ENCODE data around the gene CCDC177.

CCDC177 gene

DNA sequence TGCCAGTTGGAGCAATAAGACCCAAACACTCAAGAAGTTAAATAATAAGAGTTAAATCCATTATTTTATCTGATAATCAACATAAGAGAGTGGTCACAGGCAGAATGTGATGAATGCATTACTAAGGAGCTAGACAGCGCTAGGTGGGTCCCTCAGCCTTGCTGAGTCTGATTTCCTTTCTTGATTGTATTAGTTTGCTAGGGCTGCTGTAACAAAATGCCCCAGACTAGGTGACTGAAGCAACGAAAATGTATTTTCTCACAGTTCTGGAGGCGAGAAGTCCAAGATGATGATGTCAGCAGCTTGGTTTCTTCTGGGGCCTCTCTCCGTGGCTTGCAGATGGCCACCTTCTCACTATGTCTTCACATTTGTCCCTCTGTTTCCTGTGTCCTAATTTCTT is 8.2 kb upstream of the CCDC177 start:
- Histone ChIP-seq H3K9me3 (ENCODE audit: control insufficient read depth, insufficient read depth, low read depth, low read length) (no peaks in the 10 kb centered on the region), H3K27ac (ENCODE audit: extremely low read depth, low read depth, low read length) (no peak overlapping the region), H3K4me3 (ENCODE audit: low read depth, low read length) (no peak overlapping the region), H3K36me3 (ENCODE audit: control insufficient read depth in 2 of 2, insufficient read depth in 1 of 2, low read length in 2 of 2) (no peaks in the 10 kb centered on the region), H3K4me1 (ENCODE audit: control insufficient read depth, insufficient read depth, low read length) (no peaks in the 10 kb centered on the region)
- ChIA-PET CTCF (interaction anchor here (0.5 to 0.9 kb wide), 4 partner anchors 29 to 724 kb away, joined by 3 read pairs; no protein-coding TSS in a partner anchor), POLR2A (no interaction called here)
- no peak for TF ChIP-seq ZNF560 (tag by site-specific recombination; IDR thresholded peaks at IDR 0.05; ENCODE audit: borderline replicate concordance)
- TF ChIP-seq ZNF184 (tag by site-specific recombination; IDR thresholded peaks at IDR 0.05), result no peak
- TF ChIP-seq GLI2 (tag by site-specific recombination; IDR thresholded peaks at IDR 0.05; ENCODE audit: borderline replicate concordance, low read depth), result no peak
- TF ChIP-seq ZNF549 (tag by site-specific recombination; IDR thresholded peaks at IDR 0.05), result no peak
- TF ChIP-seq, protein P1, sequence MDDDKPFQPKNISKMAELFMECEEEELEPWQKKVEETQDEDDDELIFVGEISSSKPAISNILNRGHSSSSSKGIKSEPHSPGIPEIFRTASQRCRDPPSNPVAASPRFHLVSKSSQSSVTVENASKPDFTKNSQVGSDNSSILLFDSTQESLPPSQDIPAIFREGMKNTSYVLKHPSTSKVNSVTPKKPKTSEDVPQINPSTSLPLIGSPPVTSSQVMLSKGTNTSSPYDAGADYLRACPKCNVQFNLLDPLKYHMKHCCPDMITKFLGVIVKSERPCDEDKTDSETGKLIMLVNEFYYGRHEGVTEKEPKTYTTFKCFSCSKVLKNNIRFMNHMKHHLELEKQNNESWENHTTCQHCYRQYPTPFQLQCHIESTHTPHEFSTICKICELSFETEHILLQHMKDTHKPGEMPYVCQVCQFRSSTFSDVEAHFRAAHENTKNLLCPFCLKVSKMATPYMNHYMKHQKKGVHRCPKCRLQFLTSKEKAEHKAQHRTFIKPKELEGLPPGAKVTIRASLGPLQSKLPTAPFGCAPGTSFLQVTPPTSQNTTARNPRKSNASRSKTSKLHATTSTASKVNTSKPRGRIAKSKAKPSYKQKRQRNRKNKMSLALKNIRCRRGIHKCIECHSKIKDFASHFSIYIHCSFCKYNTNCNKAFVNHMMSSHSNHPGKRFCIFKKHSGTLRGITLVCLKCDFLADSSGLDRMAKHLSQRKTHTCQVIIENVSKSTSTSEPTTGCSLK (tag by site-specific recombination; IDR thresholded peaks at IDR 0.05), result no peak

DNA sequence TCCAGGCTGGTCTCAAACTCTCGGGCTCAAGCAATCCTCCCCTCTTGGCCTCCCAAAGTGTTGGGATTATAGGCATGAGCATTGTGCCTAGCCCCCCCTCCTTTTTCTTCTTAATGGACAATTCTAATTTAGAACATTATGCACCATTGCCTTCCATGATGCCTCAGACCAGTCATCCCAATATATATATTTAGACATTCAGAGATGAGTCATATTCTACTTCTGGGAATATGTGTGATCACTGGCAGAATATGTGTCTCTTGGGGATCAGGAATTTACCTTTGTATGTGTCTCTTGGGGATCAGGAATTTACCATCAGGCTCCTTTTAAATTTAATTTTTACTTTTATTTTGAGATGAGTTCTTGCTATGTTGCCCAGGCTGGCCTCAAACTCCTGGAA is 7.5 kb upstream of the CCDC177 start:
- H3K4me3 ChIP-seq (ENCODE audit: low read depth, low read length), result no peak overlapping the region
- no peaks in the 10 kb centered on the region for H3K9me3 ChIP-seq (ENCODE audit: control insufficient read depth, insufficient read depth, low read depth, low read length)
- no peaks in the 10 kb centered on the region for H3K36me3 ChIP-seq (ENCODE audit: control insufficient read depth in 2 of 2, insufficient read depth in 1 of 2, low read length in 2 of 2)
- no peak overlapping the region for H3K27ac ChIP-seq (ENCODE audit: extremely low read depth, low read depth, low read length)
- H3K4me1 ChIP-seq (ENCODE audit: control insufficient read depth, insufficient read depth, low read length), result no peaks in the 10 kb centered on the region
- ChIA-PET CTCF (interaction anchor here (0.5 to 0.9 kb wide), 6 partner anchors 30 to 723 kb away, joined by 3 to 5 read pairs (median 3); no protein-coding TSS in a partner anchor), POLR2A (no interaction called here)
- no peak for TF ChIP-seq ZNF426 (tag by site-specific recombination; IDR thresholded peaks at IDR 0.05)
- no peak for TF ChIP-seq ZBTB8A (tag by site-specific recombination; IDR thresholded peaks at IDR 0.05)
- TF ChIP-seq PRDM2 (tag by site-specific recombination; IDR thresholded peaks at IDR 0.05; ENCODE audit: borderline replicate concordance), result no peak
- TF ChIP-seq, protein P2, sequence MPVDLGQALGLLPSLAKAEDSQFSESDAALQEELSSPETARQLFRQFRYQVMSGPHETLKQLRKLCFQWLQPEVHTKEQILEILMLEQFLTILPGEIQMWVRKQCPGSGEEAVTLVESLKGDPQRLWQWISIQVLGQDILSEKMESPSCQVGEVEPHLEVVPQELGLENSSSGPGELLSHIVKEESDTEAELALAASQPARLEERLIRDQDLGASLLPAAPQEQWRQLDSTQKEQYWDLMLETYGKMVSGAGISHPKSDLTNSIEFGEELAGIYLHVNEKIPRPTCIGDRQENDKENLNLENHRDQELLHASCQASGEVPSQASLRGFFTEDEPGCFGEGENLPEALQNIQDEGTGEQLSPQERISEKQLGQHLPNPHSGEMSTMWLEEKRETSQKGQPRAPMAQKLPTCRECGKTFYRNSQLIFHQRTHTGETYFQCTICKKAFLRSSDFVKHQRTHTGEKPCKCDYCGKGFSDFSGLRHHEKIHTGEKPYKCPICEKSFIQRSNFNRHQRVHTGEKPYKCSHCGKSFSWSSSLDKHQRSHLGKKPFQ (tag by site-specific recombination; IDR thresholded peaks at IDR 0.05), result no peak
- no peak for TF ChIP-seq ZFP3 (tag by site-specific recombination; IDR thresholded peaks at IDR 0.05; ENCODE audit: low read depth)

DNA sequence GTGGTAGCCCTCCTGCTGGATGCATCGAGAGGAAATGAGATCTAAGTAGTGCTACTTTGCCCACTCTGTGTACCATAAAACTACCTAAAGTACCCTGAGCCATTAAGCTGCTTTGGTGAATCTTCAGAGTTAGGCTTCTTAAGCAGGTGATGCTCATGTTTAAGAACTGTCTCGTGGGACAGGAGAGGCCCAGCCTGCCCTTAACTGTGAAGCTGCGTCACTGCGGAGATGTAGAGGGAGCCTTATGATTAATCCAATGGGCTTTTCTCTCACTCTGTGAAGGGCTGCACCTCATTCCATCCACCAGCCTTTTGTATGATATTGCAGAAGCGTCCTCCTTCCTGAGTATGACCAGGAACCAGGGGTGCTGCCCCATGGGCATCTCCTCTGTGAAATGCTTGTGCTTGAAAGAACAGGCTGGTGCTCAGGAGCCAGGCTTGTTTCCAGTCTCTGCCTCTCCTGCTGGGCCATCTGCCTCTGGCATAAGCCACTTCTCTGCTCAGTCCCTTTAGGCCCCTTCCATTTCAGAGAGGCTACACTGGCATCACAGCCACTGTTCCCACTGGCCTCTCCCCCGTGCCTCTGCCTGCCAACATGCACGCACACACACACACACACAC is 6.8 kb upstream of the CCDC177 start:
- Histone ChIP-seq H3K4me1 (ENCODE audit: control insufficient read depth, insufficient read depth, low read length) (no peaks in the 10 kb centered on the region), H3K36me3 (ENCODE audit: control insufficient read depth in 2 of 2, insufficient read depth in 1 of 2, low read length in 2 of 2) (no peaks in the 10 kb centered on the region), H3K9me3 (ENCODE audit: control insufficient read depth, insufficient read depth, low read depth, low read length) (no peaks in the 10 kb centered on the region), H3K4me3 (ENCODE audit: low read depth, low read length) (no peak overlapping the region), H3K27ac (ENCODE audit: extremely low read depth, low read depth, low read length) (no peak overlapping the region)
- POLR2A ChIA-PET, result no interaction called here
- CTCF ChIA-PET, result interaction anchor here (0.7 to 1.5 kb wide), 4 partner anchors 16 to 492 kb away, joined by 4 to 7 read pairs (median 4); no protein-coding TSS in a partner anchor
- no peak for TF ChIP-seq ZNF473 (tag by site-specific recombination; IDR thresholded peaks at IDR 0.05)
- TF ChIP-seq ZSCAN4 (tag by site-specific recombination; IDR thresholded peaks at IDR 0.05), result peak; percentile 56; the same call in 1 of the 2 replicates

All from HEK293 (cell line).